ENCODE results near the gene SVOPL.

The SVOPL gene

GRCh38 chr7:138622841-138623240, 78.3 kb downstream of the SVOPL start:
- H3K4me3 Mint-ChIP-seq: no peak overlapping the region
- H3K4me1 Mint-ChIP-seq: peaks cover 2% of the 10 kb centered on the region
- H3K27me3 Mint-ChIP-seq: peaks cover 6% of the 10 kb centered on the region
- peaks cover 1% of the 10 kb centered on the region for H3K9me3 Mint-ChIP-seq
- no peak for ATAC-seq (ENCODE audit: low read depth)
- no peak overlapping the region for H3K27ac Mint-ChIP-seq
- no peaks in the 10 kb centered on the region for H3K36me3 Mint-ChIP-seq
- no peak for DNase-seq (ENCODE audit: low spot score in 2 of 2)

GRCh38 chr7:138618933-138619332, 82.2 kb downstream of the SVOPL start:
- Mint-ChIP-seq H3K27ac (no peak overlapping the region), H3K4me3 (no peak overlapping the region), H3K36me3 (no peaks in the 10 kb centered on the region), H3K9me3 (peaks cover 1% of the 10 kb centered on the region), H3K27me3 (peaks cover 1% of the 10 kb centered on the region), H3K4me1 (peaks cover 2% of the 10 kb centered on the region)
- no peak for ATAC-seq (ENCODE audit: low read depth)
- DNase-seq (ENCODE audit: low spot score in 2 of 2): no peak

- H3K4me1 Mint-ChIP-seq: peaks cover 2% of the 10 kb centered on the region
- H3K27ac Mint-ChIP-seq: no peak overlapping the region
- H3K27me3 Mint-ChIP-seq: peaks cover 1% of the 10 kb centered on the region
- peaks cover 1% of the 10 kb centered on the region for H3K9me3 Mint-ChIP-seq
- no peaks in the 10 kb centered on the region for H3K36me3 Mint-ChIP-seq
- no peak overlapping the region for H3K4me3 Mint-ChIP-seq
- no peak for DNase-seq (ENCODE audit: low spot score in 2 of 2)
- no peak for ATAC-seq (ENCODE audit: low read depth)
Measured at GRCh38 chr7:138618506-138618905, 82.7 kb downstream of the SVOPL start.

- Mint-ChIP-seq H3K4me3 (no peak overlapping the region), H3K27me3 (peaks cover 3% of the 10 kb centered on the region), H3K27ac (no peak overlapping the region), H3K36me3 (no peaks in the 10 kb centered on the region), H3K4me1 (peaks cover 2% of the 10 kb centered on the region), H3K9me3 (peaks cover 1% of the 10 kb centered on the region)
- DNase-seq (ENCODE audit: low spot score in 2 of 2): no peak
- ATAC-seq (ENCODE audit: low read depth): no peak
Measured at GRCh38 chr7:138616085-138616484, 85.1 kb downstream of the SVOPL start.

GRCh38 chr7:138613630-138614029, 87.5 kb downstream of the SVOPL start:
- peaks cover 1% of the 10 kb centered on the region for H3K9me3 Mint-ChIP-seq
- ATAC-seq (ENCODE audit: low read depth) (no peak), DNase-seq (ENCODE audit: low spot score in 2 of 2) (no peak)
- H3K4me1 Mint-ChIP-seq: peaks cover 2% of the 10 kb centered on the region
- no peaks in the 10 kb centered on the region for H3K36me3 Mint-ChIP-seq
- H3K4me3 Mint-ChIP-seq: no peak overlapping the region
- H3K27me3 Mint-ChIP-seq: peaks cover 3% of the 10 kb centered on the region
- no peak overlapping the region for H3K27ac Mint-ChIP-seq

GRCh38 chr7:138610671-138611170, 90.4 kb downstream of the SVOPL start:
- Mint-ChIP-seq H3K27me3 (peaks cover 6% of the 10 kb centered on the region), H3K27ac (no peak overlapping the region), H3K36me3 (no peaks in the 10 kb centered on the region), H3K4me3 (no peak overlapping the region), H3K4me1 (peaks cover 11% of the 10 kb centered on the region), H3K9me3 (no peaks in the 10 kb centered on the region)
- DNase-seq (ENCODE audit: low spot score in 2 of 2) (no peak), ATAC-seq (ENCODE audit: low read depth) (no peak)

GRCh38 chr7:138608275-138608674, 92.9 kb downstream of the SVOPL start:
- H3K9me3 Mint-ChIP-seq: no peaks in the 10 kb centered on the region
- no peak overlapping the region for H3K27ac Mint-ChIP-seq
- peaks cover 11% of the 10 kb centered on the region for H3K4me1 Mint-ChIP-seq
- no peaks in the 10 kb centered on the region for H3K36me3 Mint-ChIP-seq
- H3K4me3 Mint-ChIP-seq: no peak overlapping the region
- DNase-seq (ENCODE audit: low spot score in 2 of 2) (no peak), ATAC-seq (ENCODE audit: low read depth) (no peak)
- H3K27me3 Mint-ChIP-seq: peaks cover 5% of the 10 kb centered on the region

- DNase-seq (ENCODE audit: low spot score in 2 of 2) (no peak), ATAC-seq (ENCODE audit: low read depth) (no peak)
- Mint-ChIP-seq H3K27ac (no peak overlapping the region), H3K9me3 (no peaks in the 10 kb centered on the region), H3K4me3 (no peak overlapping the region), H3K36me3 (no peaks in the 10 kb centered on the region), H3K4me1 (peaks cover 11% of the 10 kb centered on the region), H3K27me3 (peaks cover 4% of the 10 kb centered on the region)
Measured at GRCh38 chr7:138607216-138608126, 93.7 kb downstream of the SVOPL start.

GRCh38 chr7:138606236-138606635, 94.9 kb downstream of the SVOPL start:
- H3K36me3 Mint-ChIP-seq: no peaks in the 10 kb centered on the region
- H3K27ac Mint-ChIP-seq: no peak overlapping the region
- ATAC-seq (ENCODE audit: low read depth) (no peak), DNase-seq (ENCODE audit: low spot score in 2 of 2) (no peak)
- H3K27me3 Mint-ChIP-seq: peaks cover 6% of the 10 kb centered on the region
- H3K4me3 Mint-ChIP-seq: no peak overlapping the region
- peaks cover 11% of the 10 kb centered on the region for H3K4me1 Mint-ChIP-seq
- no peaks in the 10 kb centered on the region for H3K9me3 Mint-ChIP-seq

- Mint-ChIP-seq H3K27ac (no peak overlapping the region), H3K4me3 (no peak overlapping the region), H3K36me3 (no peaks in the 10 kb centered on the region), H3K27me3 (peaks cover 6% of the 10 kb centered on the region), H3K9me3 (no peaks in the 10 kb centered on the region), H3K4me1 (peaks cover 11% of the 10 kb centered on the region)
- DNase-seq (ENCODE audit: low spot score in 2 of 2) (no peak), ATAC-seq (ENCODE audit: low read depth) (no peak)
Measured at GRCh38 chr7:138603549-138604318, 97.4 kb downstream of the SVOPL start.

- ATAC-seq (ENCODE audit: low read depth): no peak
- Mint-ChIP-seq H3K4me1 (peaks cover 3% of the 10 kb centered on the region), H3K9me3 (no peaks in the 10 kb centered on the region), H3K27ac (no peak overlapping the region), H3K36me3 (no peaks in the 10 kb centered on the region), H3K4me3 (no peak overlapping the region), H3K27me3 (peaks cover 10% of the 10 kb centered on the region)
- DNase-seq (ENCODE audit: low spot score in 2 of 2): no peak
Measured at GRCh38 chr7:138602451-138602850, 98.7 kb downstream of the SVOPL start.

GRCh38 chr7:138595454-138595853, 105.7 kb downstream of the SVOPL start:
- Mint-ChIP-seq H3K4me3 (no peak overlapping the region), H3K4me1 (no peaks in the 10 kb centered on the region), H3K36me3 (no peaks in the 10 kb centered on the region), H3K27me3 (peaks cover 4% of the 10 kb centered on the region), H3K27ac (no peak overlapping the region), H3K9me3 (no peaks in the 10 kb centered on the region)
- DNase-seq (ENCODE audit: low spot score in 2 of 2) (no peak), ATAC-seq (ENCODE audit: low read depth) (no peak)

- ATAC-seq (ENCODE audit: low read depth): no peak
- Mint-ChIP-seq H3K27me3 (no peaks in the 10 kb centered on the region), H3K27ac (no peak overlapping the region), H3K9me3 (no peaks in the 10 kb centered on the region), H3K36me3 (peaks cover 4% of the 10 kb centered on the region), H3K4me1 (no peaks in the 10 kb centered on the region), H3K4me3 (no peak overlapping the region)
- DNase-seq (ENCODE audit: low spot score in 2 of 2): no peak
Measured at GRCh38 chr7:138590154-138590553, 111.0 kb downstream of the SVOPL start.

GRCh38 chr7:138588986-138589385, 112.2 kb downstream of the SVOPL start:
- Mint-ChIP-seq H3K27me3 (no peaks in the 10 kb centered on the region), H3K4me1 (no peaks in the 10 kb centered on the region), H3K27ac (no peak overlapping the region), H3K4me3 (no peak overlapping the region), H3K36me3 (peaks cover 11% of the 10 kb centered on the region), H3K9me3 (no peaks in the 10 kb centered on the region)
- ATAC-seq (ENCODE audit: low read depth) (no peak), DNase-seq (ENCODE audit: low spot score in 2 of 2) (no peak)

Measured in memory B cell (primary cell).